ENCODE measurements around the gene BTN1A1.
A peak's percentile ranks its signal among the peaks of the same experiment; 100 is the strongest.

The BTN1A1 gene

GRCh38 chr6:26530203-26530602 lies 30.1 kb downstream of the BTN1A1 start:
- Histone ChIP-seq H3K36me3 (ENCODE audit: insufficient read depth, low read length) (no peaks in the 10 kb centered on the region), H3K27ac (ENCODE audit: low read depth, low read length) (no peak overlapping the region), H3K27me3 (ENCODE audit: insufficient read depth, low read length) (no peaks in the 10 kb centered on the region), H3K4me1 (ENCODE audit: insufficient read depth, low read length) (peaks cover 31% of the 10 kb centered on the region), H3K9me3 (ENCODE audit: insufficient read depth, low read depth, low read length) (no peaks in the 10 kb centered on the region), H3K4me3 (ENCODE audit: low read length) (no peak overlapping the region), H3K9ac (ENCODE audit: low read depth, low read length) (no peak overlapping the region)
- 95% methylated on average over 2 of the region's 2 CpGs for WGBS

- H3K9ac ChIP-seq (ENCODE audit: low read depth, low read length), result no peak overlapping the region
- no peaks in the 10 kb centered on the region for H3K9me3 ChIP-seq (ENCODE audit: insufficient read depth, low read depth, low read length)
- no peaks in the 10 kb centered on the region for H3K27me3 ChIP-seq (ENCODE audit: insufficient read depth, low read length)
- 100% methylated on average over 1 of the region's 1 CpG for WGBS
- H3K27ac ChIP-seq (ENCODE audit: low read depth, low read length), result no peak overlapping the region
- no peaks in the 10 kb centered on the region for H3K36me3 ChIP-seq (ENCODE audit: insufficient read depth, low read length)
- H3K4me1 ChIP-seq (ENCODE audit: insufficient read depth, low read length), result peaks cover 39% of the 10 kb centered on the region
- H3K4me3 ChIP-seq (ENCODE audit: low read length), result no peak overlapping the region
Observed at GRCh38 chr6:26531897-26532296, 31.8 kb downstream of the BTN1A1 start.

GRCh38 chr6:26532699-26533531 lies 32.8 kb downstream of the BTN1A1 start:
- no peaks in the 10 kb centered on the region for H3K9me3 ChIP-seq (ENCODE audit: insufficient read depth, low read depth, low read length)
- H3K36me3 ChIP-seq (ENCODE audit: insufficient read depth, low read length), result no peaks in the 10 kb centered on the region
- peak overlapping the region; percentile 93 for H3K4me3 ChIP-seq (ENCODE audit: low read length)
- H3K9ac ChIP-seq (ENCODE audit: low read depth, low read length), result peak overlapping the region; percentile 89
- H3K27me3 ChIP-seq (ENCODE audit: insufficient read depth, low read length), result no peaks in the 10 kb centered on the region
- peaks cover 33% of the 10 kb centered on the region for H3K4me1 ChIP-seq (ENCODE audit: insufficient read depth, low read length)
- H3K27ac ChIP-seq (ENCODE audit: low read depth, low read length), result peak overlapping the region; percentile 72
- 3% methylated on average over 26 of the region's 28 CpGs for WGBS

GRCh38 chr6:26533532-26533931 lies 33.4 kb downstream of the BTN1A1 start:
- H3K9ac ChIP-seq (ENCODE audit: low read depth, low read length), result peak overlapping the region; percentile 89; the same call in 1 of the 2 replicates
- no peaks in the 10 kb centered on the region for H3K27me3 ChIP-seq (ENCODE audit: insufficient read depth, low read length)
- H3K4me1 ChIP-seq (ENCODE audit: insufficient read depth, low read length), result peaks cover 27% of the 10 kb centered on the region
- H3K36me3 ChIP-seq (ENCODE audit: insufficient read depth, low read length), result no peaks in the 10 kb centered on the region
- no peak overlapping the region for H3K27ac ChIP-seq (ENCODE audit: low read depth, low read length)
- H3K9me3 ChIP-seq (ENCODE audit: insufficient read depth, low read depth, low read length), result no peaks in the 10 kb centered on the region
- WGBS, result no CpG with 5 or more reads among the region's 1 CpG
- peak overlapping the region; percentile 93 for H3K4me3 ChIP-seq (ENCODE audit: low read length)

- Histone ChIP-seq H3K9ac (ENCODE audit: low read depth, low read length) (no peak overlapping the region), H3K4me1 (ENCODE audit: insufficient read depth, low read length) (peaks cover 18% of the 10 kb centered on the region), H3K27me3 (ENCODE audit: insufficient read depth, low read length) (no peaks in the 10 kb centered on the region), H3K4me3 (ENCODE audit: low read length) (no peak overlapping the region; the same call in 1 of the 2 replicates), H3K9me3 (ENCODE audit: insufficient read depth, low read depth, low read length) (no peaks in the 10 kb centered on the region), H3K27ac (ENCODE audit: low read depth, low read length) (no peak overlapping the region), H3K36me3 (ENCODE audit: insufficient read depth, low read length) (no peaks in the 10 kb centered on the region)
- WGBS, result 76% methylated on average over 5 of the region's 6 CpGs
Observed at GRCh38 chr6:26534681-26535465, 34.8 kb downstream of the BTN1A1 start.

- peaks cover 19% of the 10 kb centered on the region for H3K4me1 ChIP-seq (ENCODE audit: insufficient read depth, low read length)
- 22% methylated on average over 12 of the region's 12 CpGs for WGBS
Observed at GRCh38 chr6:26536571-26537159, 36.6 kb downstream of the BTN1A1 start.

GRCh38 chr6:26537160-26537845 lies 37.2 kb downstream of the BTN1A1 start:
- no peaks in the 10 kb centered on the region for H3K27me3 ChIP-seq (ENCODE audit: insufficient read depth, low read length)
- peaks cover 19% of the 10 kb centered on the region for H3K4me1 ChIP-seq (ENCODE audit: insufficient read depth, low read length)
- H3K9me3 ChIP-seq (ENCODE audit: insufficient read depth, low read depth, low read length), result no peaks in the 10 kb centered on the region
- H3K36me3 ChIP-seq (ENCODE audit: insufficient read depth, low read length), result peaks cover 2% of the 10 kb centered on the region
- peak overlapping the region; percentile 80; the same call in 1 of the 2 replicates for H3K27ac ChIP-seq (ENCODE audit: low read depth, low read length)
- WGBS, result under 1% methylated on average over 37 of the region's 37 CpGs
- peak overlapping the region; percentile 81 for H3K4me3 ChIP-seq (ENCODE audit: low read length)
- H3K9ac ChIP-seq (ENCODE audit: low read depth, low read length), result peak overlapping the region; percentile 73

More at GRCh38 chr6:26536571-26537159, 36.6 kb downstream of the BTN1A1 start:
- H3K27me3 ChIP-seq (ENCODE audit: insufficient read depth, low read length), result no peaks in the 10 kb centered on the region
- peak overlapping the region; percentile 61 for H3K9ac ChIP-seq (ENCODE audit: low read depth, low read length)
- no peaks in the 10 kb centered on the region for H3K9me3 ChIP-seq (ENCODE audit: insufficient read depth, low read depth, low read length)
- no peaks in the 10 kb centered on the region for H3K36me3 ChIP-seq (ENCODE audit: insufficient read depth, low read length)
- 0 out of 2 replicates have a peak overlapping the region, but pooled peaks have one; percentile 6 for H3K27ac ChIP-seq (ENCODE audit: low read depth, low read length)
- peak overlapping the region; percentile 81 for H3K4me3 ChIP-seq (ENCODE audit: low read length)

GRCh38 chr6:26537846-26538571 lies 37.9 kb downstream of the BTN1A1 start, which contains the start of gene HMGN4:
Gene HMGN4, plus strand, starts transcription at chr6:26538366. Its CDS starts 6,841 bp downstream, at chr6:26545207.
- Histone ChIP-seq H3K4me3 (ENCODE audit: low read length) (peak within 1 kb of the TSS; percentile 81), H3K27ac (ENCODE audit: low read depth, low read length) (peak within 1 kb of the TSS; percentile 80), H3K9ac (ENCODE audit: low read depth, low read length) (peak within 1 kb of the TSS; percentile 79), H3K36me3 (ENCODE audit: insufficient read depth, low read length) (peaks cover 9% of the 10 kb centered on the region), H3K27me3 (ENCODE audit: insufficient read depth, low read length) (no peaks in the 10 kb centered on the region), H3K4me1 (ENCODE audit: insufficient read depth, low read length) (peaks cover 19% of the 10 kb centered on the region), H3K9me3 (ENCODE audit: insufficient read depth, low read depth, low read length) (no peaks in the 10 kb centered on the region)
- under 1% methylated on average over 49 of the region's 49 CpGs for WGBS

GRCh38 chr6:26538572-26538902 lies 38.4 kb downstream of the BTN1A1 start:
- 1% methylated on average over 15 of the region's 15 CpGs for WGBS
- Histone ChIP-seq H3K27me3 (ENCODE audit: insufficient read depth, low read length) (no peaks in the 10 kb centered on the region), H3K9ac (ENCODE audit: low read depth, low read length) (peak overlapping the region; percentile 79), H3K27ac (ENCODE audit: low read depth, low read length) (peak overlapping the region; percentile 80), H3K9me3 (ENCODE audit: insufficient read depth, low read depth, low read length) (no peaks in the 10 kb centered on the region), H3K4me3 (ENCODE audit: low read length) (peak overlapping the region; percentile 81), H3K4me1 (ENCODE audit: insufficient read depth, low read length) (peaks cover 19% of the 10 kb centered on the region), H3K36me3 (ENCODE audit: insufficient read depth, low read length) (peaks cover 11% of the 10 kb centered on the region)

GRCh38 chr6:26539071-26539615 lies 39.0 kb downstream of the BTN1A1 start:
- no peaks in the 10 kb centered on the region for H3K27me3 ChIP-seq (ENCODE audit: insufficient read depth, low read length)
- peak overlapping the region; percentile 81 for H3K4me3 ChIP-seq (ENCODE audit: low read length)
- peak overlapping the region; percentile 79 for H3K9ac ChIP-seq (ENCODE audit: low read depth, low read length)
- H3K27ac ChIP-seq (ENCODE audit: low read depth, low read length), result peak overlapping the region; percentile 80
- peaks cover 13% of the 10 kb centered on the region for H3K36me3 ChIP-seq (ENCODE audit: insufficient read depth, low read length)
- H3K9me3 ChIP-seq (ENCODE audit: insufficient read depth, low read depth, low read length), result no peaks in the 10 kb centered on the region
- WGBS, result 83% methylated on average over 15 of the region's 16 CpGs
- peaks cover 19% of the 10 kb centered on the region for H3K4me1 ChIP-seq (ENCODE audit: insufficient read depth, low read length)

Measured in HUES64 (cell line).